Fibroblast of pulmonary artery (primary cell): ENCODE results near the gene RAB7A.
A peak's percentile ranks its signal among the peaks of the same experiment; 100 is the strongest.

Experiments
- DNase-seq: peaks from one replicate; pipeline ENCODE4 v3.0.0-alpha.2; 2010; ENCODE audit warnings: low read depth
- H3K4me3 ChIP-seq: replicated peaks from 2 replicates; pipeline ENCODE4 v1.5.1; 2011; ENCODE audit warnings: low read depth, mild to moderate bottlenecking, control low read depth, low read length, moderate library complexity
- CTCF ChIP-seq: IDR thresholded peaks from 2 replicates; pipeline ENCODE4 v1.5.1; 2011; ENCODE audit warnings: mild to moderate bottlenecking, control low read depth, low read length, inconsistent platforms; ENCODE audit errors: missing control alignments

RAB7A gene

GRCh38 chr3:128686465-128686864 is 39.5 kb upstream of the RAB7A start:
- TF ChIP-seq CTCF, result no peak
- H3K4me3 ChIP-seq, result no peak overlapping the region
- no peak for DNase-seq

- no peak for DNase-seq
- no peak for TF ChIP-seq CTCF
- no peak overlapping the region for H3K4me3 ChIP-seq
Measured at GRCh38 chr3:128689060-128689459, 36.9 kb upstream of the RAB7A start.

GRCh38 chr3:128693696-128694095 is 32.3 kb upstream of the RAB7A start:
- no peak for TF ChIP-seq CTCF
- no peak overlapping the region for H3K4me3 ChIP-seq
- no peak for DNase-seq

DNA sequence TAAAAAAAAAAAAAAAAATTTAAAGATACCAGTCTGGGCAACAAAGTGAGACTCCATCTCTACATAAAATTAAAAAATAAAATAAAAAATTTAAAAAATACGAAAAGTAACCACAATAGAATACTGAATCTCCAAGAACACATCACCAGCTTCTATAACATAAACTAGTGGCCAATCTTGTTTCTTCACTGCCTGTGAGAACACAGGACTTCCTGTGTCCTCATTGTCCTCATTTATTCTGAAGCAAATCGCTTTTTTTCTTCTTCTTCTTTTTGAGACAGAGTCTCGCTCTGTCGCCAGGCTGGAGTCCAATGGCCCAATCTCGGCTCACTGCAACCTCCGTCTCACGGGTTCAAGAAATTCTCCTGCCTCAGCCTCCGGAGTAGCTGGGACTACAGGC is 28.6 kb upstream of the RAB7A start:
- TF ChIP-seq CTCF, result no peak
- no peak overlapping the region for H3K4me3 ChIP-seq
- no peak for DNase-seq

GRCh38 chr3:128698211-128699047 is 27.6 kb upstream of the RAB7A start:
- TF ChIP-seq CTCF, result no peak
- peak overlapping the region; percentile 47 for H3K4me3 ChIP-seq
- peak; percentile 18 for DNase-seq

DNA sequence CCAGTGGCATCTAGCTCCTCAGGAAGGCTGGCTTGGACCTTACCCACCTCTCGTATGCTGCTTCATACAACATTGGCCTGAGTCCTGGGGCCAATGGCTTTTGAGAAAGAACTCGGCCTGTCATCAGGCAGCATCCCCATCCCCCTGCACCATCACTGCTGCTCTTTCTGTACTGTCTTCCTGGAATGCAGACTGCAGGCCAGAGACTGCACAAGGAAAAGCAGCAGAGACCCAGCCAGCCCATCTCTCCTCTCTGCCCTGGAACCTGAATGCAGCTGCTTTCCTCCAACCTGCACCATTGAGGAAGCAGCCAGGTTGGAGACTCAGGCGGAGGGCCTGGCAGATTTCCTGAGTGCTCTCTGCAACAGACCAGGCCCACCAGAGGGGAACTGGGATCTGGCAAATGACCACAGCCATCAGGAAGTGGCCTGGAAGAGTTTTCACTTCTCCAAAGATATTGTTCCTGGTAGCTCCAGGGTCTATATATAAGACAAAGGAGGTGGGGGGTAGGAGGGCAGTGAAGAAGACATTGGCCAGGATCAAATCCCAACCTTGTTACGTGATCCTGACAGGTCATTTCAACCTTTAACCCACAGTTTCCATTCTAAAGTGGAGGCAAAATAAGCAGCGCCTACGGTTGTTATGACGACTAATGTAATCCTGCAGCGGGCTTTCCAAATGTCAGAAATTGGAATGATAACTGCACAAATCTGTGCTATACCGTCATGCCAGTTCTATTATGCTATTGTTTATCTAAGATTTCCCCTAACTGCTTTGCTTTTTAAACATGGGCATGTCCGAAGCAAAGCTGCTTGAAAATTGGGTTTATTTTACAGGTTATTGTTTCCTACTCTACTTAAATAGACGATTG is 24.4 kb upstream of the RAB7A start:
- no peak for TF ChIP-seq CTCF
- DNase-seq, result no peak
- H3K4me3 ChIP-seq, result no peak overlapping the region
